ENCODE measurements around the gene FXYD2.

Gene FXYD2

GRCh38 chr11:117862753-117863152, 38.2 kb upstream of the FXYD2 start:
- no peak for TF ChIP-seq CTCF (IDR thresholded peaks at IDR 0.05; ENCODE audit: control insufficient read depth, extremely low read depth, insufficient read depth)
- H3K4me3 ChIP-seq (ENCODE audit: low read depth, low read length): no peak overlapping the region
- no peak for DNase-seq (ENCODE audit: low read depth)

GRCh38 chr11:117862019-117862725, 37.6 kb upstream of the FXYD2 start:
- DNase-seq (ENCODE audit: low read depth): no peak
- no peak overlapping the region for H3K4me3 ChIP-seq (ENCODE audit: low read depth, low read length)
- no peak for TF ChIP-seq CTCF (IDR thresholded peaks at IDR 0.05; ENCODE audit: control insufficient read depth, extremely low read depth, insufficient read depth)

GRCh38 chr11:117861151-117862018, 36.8 kb upstream of the FXYD2 start:
- TF ChIP-seq CTCF (IDR thresholded peaks at IDR 0.05; ENCODE audit: control insufficient read depth, extremely low read depth, insufficient read depth): no peak
- H3K4me3 ChIP-seq (ENCODE audit: low read depth, low read length): no peak overlapping the region
- no peak for DNase-seq (ENCODE audit: low read depth)

GRCh38 chr11:117860139-117860538, 35.6 kb upstream of the FXYD2 start:
- DNase-seq (ENCODE audit: low read depth): no peak
- no peak for TF ChIP-seq CTCF (IDR thresholded peaks at IDR 0.05; ENCODE audit: control insufficient read depth, extremely low read depth, insufficient read depth)

GRCh38 chr11:117859488-117860112, 35.1 kb upstream of the FXYD2 start:
- DNase-seq (ENCODE audit: low read depth): no peak
- H3K4me3 ChIP-seq (ENCODE audit: low read depth, low read length): no peak overlapping the region
- no peak for TF ChIP-seq CTCF (IDR thresholded peaks at IDR 0.05; ENCODE audit: control insufficient read depth, extremely low read depth, insufficient read depth)

More at GRCh38 chr11:117860139-117860538, 35.6 kb upstream of the FXYD2 start:
- no peak overlapping the region for H3K4me3 ChIP-seq (ENCODE audit: low read depth, low read length)

- no peak for TF ChIP-seq CTCF (IDR thresholded peaks at IDR 0.05; ENCODE audit: control insufficient read depth, extremely low read depth, insufficient read depth)
- H3K4me3 ChIP-seq (ENCODE audit: low read depth, low read length): no peak overlapping the region
- no peak for DNase-seq (ENCODE audit: low read depth)
Observed at GRCh38 chr11:117859061-117859460, 34.5 kb upstream of the FXYD2 start.
